ENCODE measurements around the gene ECT2L. TPM values are rescaled to one million over a fixed set of nuclear protein-coding genes. Genes with fewer than 3 reads are reported as not detected.

ECT2L gene
- total RNA-seq, 1 experiment from 2014 or later, result not detected

DNA sequence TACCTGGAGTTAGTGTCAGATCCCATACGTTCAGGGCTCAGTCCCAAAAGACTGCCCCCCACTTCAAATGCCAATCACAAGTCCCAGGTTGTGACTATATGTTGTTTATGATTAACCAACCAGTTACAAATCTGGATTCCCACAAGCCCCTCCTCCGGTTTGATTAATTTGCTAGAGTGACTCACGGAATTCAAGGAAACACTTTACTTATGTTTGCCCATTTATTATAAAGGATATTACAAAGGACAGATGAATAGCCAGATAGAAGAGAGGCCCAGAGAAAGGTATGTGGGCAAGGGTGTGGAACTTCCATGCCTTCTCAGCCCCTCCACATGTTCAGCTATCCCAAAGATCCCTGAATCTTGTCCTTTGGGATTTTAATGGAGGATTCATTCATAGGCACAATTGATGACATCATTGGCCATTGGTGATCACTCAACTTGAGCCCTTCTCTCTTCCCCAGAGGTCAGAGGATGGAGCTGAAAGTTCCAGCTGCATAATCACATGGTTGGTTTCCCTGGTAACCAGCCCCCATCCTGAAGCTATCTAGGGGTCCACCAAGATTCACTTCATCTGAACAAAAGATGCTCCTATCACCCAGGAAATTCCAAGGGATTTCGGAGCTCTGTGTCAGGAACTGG lies 2.0 kb downstream of the ECT2L start:
- Histone ChIP-seq H3K14ac (ENCODE audit: insufficient read depth, low read length) (no peak overlapping the region), H3K4me1 (ENCODE audit: insufficient read depth, low read length) (no peaks in the 10 kb centered on the region), H4K91ac (ENCODE audit: insufficient read length, low read depth, low read length) (no peak overlapping the region), H3K9ac (ENCODE audit: extremely low read depth, insufficient read length, low read length) (no peak overlapping the region), H4K8ac (replicated peaks; ENCODE audit: insufficient read length, low read depth, low read length) (no peak overlapping the region), H3K27ac (ENCODE audit: insufficient read length, low read depth, low read length) (no peak overlapping the region), H2BK12ac (ENCODE audit: insufficient read length, low read depth, low read length) (no peak overlapping the region), H2BK20ac (ENCODE audit: low read depth, low read length, poor library complexity, severe bottlenecking) (no peak overlapping the region), H3K23me2 (ENCODE audit: insufficient read length, low read depth, low read length, poor library complexity, severe bottlenecking) (peaks cover 3% of the 10 kb centered on the region), H3K79me1 (ENCODE audit: insufficient read depth, low read depth, low read length, poor library complexity, severe bottlenecking) (no peaks in the 10 kb centered on the region), H2BK5ac (ENCODE audit: insufficient read length, low read length) (no peak overlapping the region), H3K79me2 (ENCODE audit: insufficient read depth, low read length) (no peaks in the 10 kb centered on the region), H3K23ac (ENCODE audit: insufficient read length, low read depth, low read length) (no peak overlapping the region), H3K4ac (ENCODE audit: low read depth, low read length) (no peak overlapping the region), H2AFZ (ENCODE audit: low read length) (no peak overlapping the region), H3K4me2 (ENCODE audit: insufficient read depth, insufficient read length, low read length) (no peak overlapping the region), H4K20me1 (ENCODE audit: control insufficient read depth, insufficient read depth, insufficient read length) (no peaks in the 10 kb centered on the region), H2AK5ac (ENCODE audit: insufficient read length, low read length) (no peak overlapping the region), H2BK15ac (ENCODE audit: low read depth, low read length) (no peak overlapping the region), H2BK120ac (ENCODE audit: low read depth, low read length, poor library complexity, severe bottlenecking) (no peak overlapping the region), H3K18ac (ENCODE audit: insufficient read length, low read depth, low read length) (no peak overlapping the region), H3K27me3 (ENCODE audit: insufficient read depth, low read length) (no peaks in the 10 kb centered on the region), H3K9me3 (ENCODE audit: control insufficient read depth, low read depth, low read length) (no peaks in the 10 kb centered on the region), H4K5ac (ENCODE audit: insufficient read length, low read depth, low read length) (no peak overlapping the region), H3K56ac (ENCODE audit: insufficient read length, low read depth, low read length) (no peak overlapping the region), H3T11ph (ENCODE audit: low read length) (no peak overlapping the region)
- WGBS (ENCODE audit: extremely low coverage, insufficient read length, low lambda C conversion rate), result no CpG with 5 or more reads among the region's 4 CpGs
- H3K27ac Mint-ChIP-seq, result no peak overlapping the region
- no peak for DNase-seq
- peaks cover 0 to 5% (median 0%) of the 10 kb centered on the region in 3 experiments; a peak in 1 of 7 replicates for H3K36me3 Mint-ChIP-seq (ENCODE audit: insufficient read depth in 1 of 3, low read depth in 3 of 3)
- H3K9me3 Mint-ChIP-seq, result peaks cover 6 to 8% of the 10 kb centered on the region in 2 experiments; a peak in 3 of 5 replicates
- no peak for TF ChIP-seq CTCF (conservative IDR thresholded peaks at IDR 0.05)
- no peak overlapping the region for H3K4me3 Mint-ChIP-seq
- peaks cover 15% of the 10 kb centered on the region for H3K27me3 Mint-ChIP-seq (ENCODE audit: low read depth)
- peaks cover 5 to 9% of the 10 kb centered on the region in 2 experiments; a peak in 2 of 4 replicates for H3K4me1 Mint-ChIP-seq
